Endothelial cell (in vitro differentiated cells): ENCODE measurements around the gene COL4A6. TPM values are rescaled to one million over a fixed set of nuclear protein-coding genes. Genes with fewer than 3 reads are reported as not detected.
A peak's percentile ranks its signal among the peaks of the same experiment; 100 is the strongest.

Experiments used
- DNase-seq: peaks from one replicate; pipeline ENCODE4 v3.0.0; 2021; ENCODE audit warnings: low spot score
- H3K27ac Mint-ChIP-seq: one replicate; pipeline ENCODE4 v1.8.0; 2021; ENCODE audit warnings: mixed read lengths, inconsistent platforms; ENCODE audit not compliant: unreplicated experiment
- H3K27me3 Mint-ChIP-seq: one replicate; pipeline ENCODE4 v1.8.0; 2021; ENCODE audit warnings: mild to moderate bottlenecking, moderate library complexity, mixed read lengths, inconsistent platforms; ENCODE audit not compliant: unreplicated experiment
- H3K36me3 Mint-ChIP-seq: one replicate; pipeline ENCODE4 v1.8.0; 2021; ENCODE audit warnings: mild to moderate bottlenecking, low read depth, mixed read lengths, inconsistent platforms; ENCODE audit not compliant: unreplicated experiment
- H3K4me1 Mint-ChIP-seq: one replicate; pipeline ENCODE4 v1.8.0; 2021; ENCODE audit warnings: mild to moderate bottlenecking, mixed read lengths, inconsistent platforms; ENCODE audit not compliant: unreplicated experiment
- H3K4me3 Mint-ChIP-seq: one replicate; pipeline ENCODE4 v1.8.0; 2021; ENCODE audit warnings: mild to moderate bottlenecking, mixed read lengths, inconsistent platforms; ENCODE audit not compliant: unreplicated experiment
- H3K9me3 Mint-ChIP-seq: one replicate; pipeline ENCODE4 v1.8.0; 2021; ENCODE audit warnings: mixed read lengths, inconsistent platforms; ENCODE audit not compliant: unreplicated experiment
- CTCF ChIP-seq: fragments of 200-600 bp; sonication (generic); IDR thresholded peaks from one replicate; pipeline ENCODE4 v1.5.0; 2021; ENCODE audit warnings: antibody characterized with exemption; ENCODE audit not compliant: unreplicated experiment
- total RNA-seq: library from RNA; stranded (reverse); fragmentation: NEBNext Ultra II Directional; extraction: Animal tissue kit (Norgen Biotek cat#: 25700); gene quantifications from one replicate; pipeline ENCODE4 v1.2.1, GENCODE V29; 2021; ENCODE audit not compliant: unreplicated experiment

The COL4A6 gene
- total RNA-seq, 1 donor from 2014 or later, result 10.5 TPM

GRCh38 chrX:108415891-108416290 is 22.3 kb downstream of the COL4A6 start:
- Mint-ChIP-seq H3K9me3 (no peaks in the 10 kb centered on the region), H3K36me3 (no peaks in the 10 kb centered on the region), H3K27ac (peak overlapping the region; percentile 78), H3K4me1 (peaks cover 4% of the 10 kb centered on the region), H3K4me3 (no peak overlapping the region), H3K27me3 (no peaks in the 10 kb centered on the region)
- TF ChIP-seq CTCF, result no peak
- no peak for DNase-seq

- Mint-ChIP-seq H3K9me3 (no peaks in the 10 kb centered on the region), H3K27me3 (no peaks in the 10 kb centered on the region), H3K4me1 (peaks cover 4% of the 10 kb centered on the region), H3K27ac (peak overlapping the region; percentile 83), H3K36me3 (no peaks in the 10 kb centered on the region), H3K4me3 (no peak overlapping the region)
- no peak for TF ChIP-seq CTCF
- no peak for DNase-seq
These were observed 23.1 kb downstream of the COL4A6 start for GRCh38 chrX:108415146-108415545.

DNA sequence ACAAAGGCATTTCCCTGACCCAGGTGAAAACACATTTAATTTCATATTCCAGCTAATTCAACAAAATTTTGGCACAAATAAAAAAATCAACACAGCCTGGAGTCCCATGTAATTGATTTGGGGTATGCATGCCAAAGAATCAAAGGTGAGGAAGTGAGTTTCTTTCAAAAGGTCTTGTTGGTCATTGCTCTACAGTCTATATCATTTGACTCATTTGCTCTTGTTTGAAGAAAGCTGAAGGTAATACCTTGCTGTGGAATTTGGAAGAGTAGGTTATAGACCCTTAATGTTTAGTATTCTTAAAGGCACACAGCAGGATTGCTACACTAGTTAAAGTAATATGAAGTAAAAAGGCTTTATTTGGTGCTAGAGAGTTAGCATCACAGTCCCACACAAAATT is 25.4 kb downstream of the COL4A6 start:
- Mint-ChIP-seq H3K4me3 (no peak overlapping the region), H3K4me1 (peaks cover 4% of the 10 kb centered on the region)

DNA sequence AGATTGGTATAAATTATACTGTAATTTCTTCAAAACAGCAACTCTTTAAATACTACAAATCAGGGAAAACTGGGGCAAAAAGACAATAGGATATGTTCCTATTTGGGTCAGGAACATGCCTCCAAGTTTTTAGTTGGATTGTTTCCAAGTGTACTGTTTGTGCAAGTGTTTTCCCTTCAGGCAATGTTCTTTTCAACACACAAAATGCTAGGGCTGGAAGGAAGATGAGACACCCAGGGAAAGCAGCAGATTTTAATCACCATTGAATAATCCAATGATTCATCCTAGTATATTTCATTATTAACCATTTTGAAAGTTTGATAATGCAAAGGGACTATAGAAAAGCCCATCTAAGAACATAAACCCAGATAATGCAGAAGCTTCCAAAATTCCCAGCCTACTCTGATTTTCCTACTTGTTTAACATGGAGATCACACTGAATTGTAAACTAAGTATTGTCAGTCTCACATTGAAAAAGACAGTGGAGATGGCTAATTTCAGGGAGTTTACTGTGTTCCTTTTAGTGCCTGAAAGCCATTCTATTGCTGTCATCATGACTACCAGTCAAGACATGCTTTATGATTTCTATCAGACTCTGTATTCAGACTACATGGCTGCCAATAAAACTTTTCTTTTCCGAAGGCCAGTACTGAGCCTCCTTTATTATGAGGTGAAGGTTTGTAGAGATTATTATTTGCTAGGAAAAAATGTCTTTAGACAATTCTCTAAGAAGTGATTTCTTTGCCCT is 38.6 kb downstream of the COL4A6 start:
- H3K27ac Mint-ChIP-seq, result no peak overlapping the region

More for the DNA sequence above, 25.4 kb downstream of the COL4A6 start:
- TF ChIP-seq CTCF, result no peak
- Mint-ChIP-seq H3K36me3 (no peaks in the 10 kb centered on the region), H3K9me3 (no peaks in the 10 kb centered on the region), H3K27ac (no peak overlapping the region), H3K27me3 (no peaks in the 10 kb centered on the region)
- DNase-seq, result no peak

More for the DNA sequence above, 38.6 kb downstream of the COL4A6 start:
- Mint-ChIP-seq H3K9me3 (no peaks in the 10 kb centered on the region), H3K27me3 (peaks cover 3% of the 10 kb centered on the region), H3K36me3 (no peaks in the 10 kb centered on the region), H3K4me1 (peaks cover 2% of the 10 kb centered on the region), H3K4me3 (no peak overlapping the region)
- no peak for TF ChIP-seq CTCF
- DNase-seq, result no peak
